H9 (cell line): ENCODE measurements around the gene OTX1. TPM values are rescaled to one million over a fixed set of nuclear protein-coding genes. Genes with fewer than 3 reads are reported as not detected.

Experiments
- DNase-seq: peaks from one replicate; pipeline ENCODE4 v3.0.0-alpha.2; 2017
- H2AFZ ChIP-seq: one replicate; pipeline ENCODE4 v1.6.1; 2013; ENCODE audit warnings: mild to moderate bottlenecking, low read length, control low read depth, moderate library complexity
- H2AK5ac ChIP-seq: 2 replicates; pipeline ENCODE4 v1.6.1; 2013; ENCODE audit warnings: low read length, control low read depth, mixed read lengths; ENCODE audit not compliant: insufficient read length
- H2BK120ac ChIP-seq: one replicate; pipeline ENCODE4 v1.6.1; 2013; ENCODE audit warnings: low read depth, mild to moderate bottlenecking, low read length, control low read depth, inconsistent platforms; ENCODE audit not compliant: poor library complexity, severe bottlenecking
- H2BK12ac ChIP-seq: 2 replicates; pipeline ENCODE4 v1.6.1; 2013; ENCODE audit warnings: low read length, control low read depth, mixed read lengths, low read depth; ENCODE audit not compliant: insufficient read length
- H2BK15ac ChIP-seq: 2 replicates; pipeline ENCODE4 v1.6.1; 2013; ENCODE audit warnings: low read depth, low read length, control low read depth
- H2BK20ac ChIP-seq: one replicate; pipeline ENCODE4 v1.6.1; 2013; ENCODE audit warnings: low read depth, mild to moderate bottlenecking, low read length, control low read depth, inconsistent platforms; ENCODE audit not compliant: poor library complexity, severe bottlenecking
- H2BK5ac ChIP-seq: 2 replicates; pipeline ENCODE4 v1.6.1; 2013; ENCODE audit warnings: low read length, control low read depth, mixed read lengths; ENCODE audit not compliant: insufficient read length
- H3K14ac ChIP-seq: 2 replicates; pipeline ENCODE4 v1.6.1; 2013; ENCODE audit warnings: low read length, control low read depth; ENCODE audit not compliant: insufficient read depth
- H3K18ac ChIP-seq: 2 replicates; pipeline ENCODE4 v1.6.1; 2013; ENCODE audit warnings: low read depth, mild to moderate bottlenecking, mixed read lengths, low read length, control low read depth; ENCODE audit not compliant: insufficient read length
- H3K23ac ChIP-seq: 2 replicates; pipeline ENCODE4 v1.6.1; 2013; ENCODE audit warnings: low read length, control low read depth, mixed read lengths, low read depth; ENCODE audit not compliant: insufficient read length
- H3K23me2 ChIP-seq: 2 replicates; pipeline ENCODE4 v1.6.1; 2013; ENCODE audit warnings: low read depth, mild to moderate bottlenecking, mixed read lengths, low read length, control low read depth; ENCODE audit not compliant: insufficient read length, poor library complexity, severe bottlenecking
- H3K27ac ChIP-seq: 2 replicates; pipeline ENCODE4 v1.5.1; 2013; ENCODE audit warnings: low read length, control low read depth, mixed read lengths, low read depth; ENCODE audit not compliant: insufficient read length
- H3K27me3 ChIP-seq: 2 replicates; pipeline ENCODE4 v1.6.1; 2013; ENCODE audit warnings: low read length, control low read depth, inconsistent platforms; ENCODE audit not compliant: insufficient read depth
- H3K4ac ChIP-seq: 2 replicates; pipeline ENCODE4 v1.6.1; 2013; ENCODE audit warnings: low read depth, mild to moderate bottlenecking, control low read depth, inconsistent platforms, low read length, moderate library complexity
- H3K4me1 ChIP-seq: 2 replicates; pipeline ENCODE4 v1.6.1; 2013; ENCODE audit warnings: low read length, control low read depth, inconsistent platforms; ENCODE audit not compliant: insufficient read depth
- H3K4me2 ChIP-seq: 2 replicates; pipeline ENCODE4 v1.6.1; 2013; ENCODE audit warnings: low read length, control low read depth, mixed read lengths; ENCODE audit not compliant: insufficient read length, insufficient read depth
- H3K56ac ChIP-seq: 2 replicates; pipeline ENCODE4 v1.6.1; 2013; ENCODE audit warnings: low read depth, mild to moderate bottlenecking, mixed read lengths, low read length, control low read depth; ENCODE audit not compliant: insufficient read length
- H3K79me1 ChIP-seq: 2 replicates; pipeline ENCODE4 v1.6.1; 2013; ENCODE audit warnings: low read depth, mild to moderate bottlenecking, moderate library complexity, low read length, control low read depth, inconsistent platforms; ENCODE audit not compliant: insufficient read depth, poor library complexity, severe bottlenecking
- H3K79me2 ChIP-seq: 2 replicates; pipeline ENCODE4 v1.6.1; 2013; ENCODE audit warnings: low read length, control low read depth, inconsistent platforms; ENCODE audit not compliant: insufficient read depth
- H3K9ac ChIP-seq: 2 replicates; pipeline ENCODE4 v1.6.1; 2013; ENCODE audit warnings: low read length, control low read depth, mixed read lengths; ENCODE audit not compliant: insufficient read length; ENCODE audit errors: extremely low read depth
- H3K9me3 ChIP-seq: one replicate; pipeline ENCODE4 v1.6.1; 2013; ENCODE audit warnings: low read depth, low read length, inconsistent platforms; ENCODE audit not compliant: control insufficient read depth
- H3T11ph ChIP-seq: one replicate; pipeline ENCODE4 v1.6.1; 2013; ENCODE audit warnings: mild to moderate bottlenecking, low read length, control low read depth, inconsistent platforms
- H4K20me1 ChIP-seq: one replicate; pipeline ENCODE4 v1.6.1; 2013; ENCODE audit not compliant: control insufficient read depth, insufficient read length, insufficient read depth
- H4K5ac ChIP-seq: 2 replicates; pipeline ENCODE4 v1.6.1; 2013; ENCODE audit warnings: low read depth, mild to moderate bottlenecking, mixed read lengths, low read length, control low read depth; ENCODE audit not compliant: insufficient read length
- H4K8ac ChIP-seq: replicated peaks from 2 replicates; pipeline ENCODE4 v1.6.1; 2013; ENCODE audit warnings: low read length, control low read depth, mixed read lengths, low read depth; ENCODE audit not compliant: insufficient read length
- H4K91ac ChIP-seq: 2 replicates; pipeline ENCODE4 v1.6.1; 2013; ENCODE audit warnings: low read depth, mild to moderate bottlenecking, moderate library complexity, mixed read lengths, low read length, control low read depth; ENCODE audit not compliant: insufficient read length
- H3K27ac Mint-ChIP-seq, 3 experiments: 2 replicates in 2 of 3; 3 replicates in 1 of 3; pipeline ENCODE4 v1.8.0; 2020 to 2021; ENCODE audit warnings: mixed read lengths in 3 of 3, mild to moderate bottlenecking in 1 of 3, moderate library complexity in 1 of 3
- H3K27me3 Mint-ChIP-seq: 2 replicates; pipeline ENCODE4 v1.8.0; 2021; ENCODE audit warnings: low read depth, mild to moderate bottlenecking, moderate library complexity, mixed read lengths
- H3K36me3 Mint-ChIP-seq, 3 experiments: 2 replicates in 2 of 3; 3 replicates in 1 of 3; pipeline ENCODE4 v1.8.0; 2020 to 2021; ENCODE audit warnings: low read depth in 3 of 3, mixed read lengths in 3 of 3; ENCODE audit not compliant: insufficient read depth in 1 of 3
- H3K4me1 Mint-ChIP-seq, 2 experiments: 2 replicates each; pipeline ENCODE4 v1.8.0; 2020; ENCODE audit warnings: mixed read lengths in 2 of 2
- H3K4me3 Mint-ChIP-seq, 2 experiments: 2 replicates in 1 of 2; 3 replicates in 1 of 2; pipeline ENCODE4 v1.8.0; 2020 to 2021; ENCODE audit warnings: mild to moderate bottlenecking in 2 of 2, mixed read lengths in 2 of 2, moderate library complexity in 1 of 2
- H3K9me3 Mint-ChIP-seq, 2 experiments: 2 replicates in 1 of 2; 3 replicates in 1 of 2; pipeline ENCODE4 v1.8.0; 2020; ENCODE audit warnings: mild to moderate bottlenecking in 2 of 2, mixed read lengths in 2 of 2, moderate library complexity in 1 of 2
- WGBS: extraction: QIAGEN DNeasy Blood & Tissue Kit; methylation state at CpG from one replicate; pipeline ENCODE4 v1.1.7; 2013; ENCODE audit warnings: missing lambda C conversion rate, low lambda C conversion rate, mixed read lengths; ENCODE audit not compliant: insufficient read length; ENCODE audit errors: extremely low coverage; 5-methylcytosine and 5-hydroxymethylcytosine counted together
- total RNA-seq: library from RNA; stranded (reverse); gene quantifications from 2 replicates; pipeline ENCODE4 v1.2.1, GENCODE V29; 2021
- TF ChIP-seq, protein P1 (sequence below): fragments of 200-600 bp; sonication (generic); conservative IDR thresholded peaks from 3 replicates; pipeline ENCODE4 v1.8.0; 2021; ENCODE audit warnings: antibody characterized with exemption, mild to moderate bottlenecking

Gene OTX1
- total RNA-seq, 1 experiment from 2014 or later, result 0.13 TPM

DNA sequence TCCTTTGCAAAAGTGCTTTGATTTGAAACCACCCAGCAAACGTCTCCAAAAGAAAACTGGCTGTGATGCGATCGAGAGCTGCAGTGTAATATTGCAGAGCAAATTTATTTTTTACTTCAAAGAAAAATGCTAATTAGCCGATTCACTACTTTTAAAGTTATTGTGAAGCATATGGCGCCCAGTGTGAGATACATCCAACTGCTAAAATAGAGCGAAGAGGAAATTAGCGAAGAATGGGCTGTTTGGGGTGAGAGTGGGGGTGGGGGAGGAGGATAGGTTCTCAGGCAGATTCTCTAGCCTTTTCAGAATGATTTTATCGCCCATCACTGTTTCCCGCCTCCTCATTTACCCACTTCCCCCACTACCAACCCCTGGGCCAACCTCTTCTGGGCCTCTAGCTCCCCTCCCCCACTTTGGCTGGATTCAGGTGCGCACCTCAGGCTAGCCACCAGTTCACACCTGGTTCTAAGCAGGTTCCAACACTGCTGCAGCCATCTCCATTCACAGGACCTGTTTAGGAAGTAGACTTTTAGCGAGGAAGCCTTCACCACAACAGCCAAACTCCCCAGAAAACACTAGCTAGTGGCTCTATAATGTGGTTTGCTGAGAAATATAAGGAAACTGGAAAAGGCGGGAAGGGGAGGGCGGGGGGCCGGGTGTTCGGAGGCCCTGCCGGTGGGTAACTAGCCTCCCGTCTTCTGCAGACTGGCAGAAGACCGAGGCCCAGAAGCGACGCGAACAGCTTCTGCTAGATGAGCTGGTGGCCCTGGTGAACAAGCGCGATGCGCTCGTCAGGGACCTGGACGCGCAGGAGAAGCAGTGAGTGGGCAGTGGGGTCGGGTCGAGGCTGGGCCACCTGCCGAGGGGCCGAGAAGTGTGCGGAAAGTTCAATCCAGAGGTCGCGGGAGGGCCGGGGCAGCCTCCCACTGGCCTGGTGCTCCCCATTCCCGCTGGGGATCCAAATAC lies 6.0 kb upstream of the OTX1 start:
- no CpG with 5 or more reads among the region's 36 CpGs for WGBS
- H3K4me1 Mint-ChIP-seq, result peaks cover 57 to 62% of the 10 kb centered on the region in 2 experiments
- Histone ChIP-seq H2AFZ (no peak overlapping the region), H2AK5ac (no peak overlapping the region), H2BK15ac (no peak overlapping the region), H3K18ac (peak overlapping the region; percentile 72), H3K9me3 (no peaks in the 10 kb centered on the region), H4K8ac (no peak overlapping the region), H2BK12ac (peak overlapping the region; percentile 10), H3K4me2 (peak overlapping the region; percentile 72), H4K5ac (no peak overlapping the region), H3K23ac (no peak overlapping the region), H3T11ph (no peak overlapping the region), H3K56ac (no peak overlapping the region), H3K14ac (peak overlapping the region; percentile 87), H3K27me3 (peaks cover 17% of the 10 kb centered on the region; the same call in 1 of the 2 replicates), H2BK120ac (no peak overlapping the region), H3K4me1 (peaks cover 3% of the 10 kb centered on the region; the same call in 1 of the 2 replicates), H3K4ac (no peak overlapping the region), H4K20me1 (no peaks in the 10 kb centered on the region), H2BK20ac (no peak overlapping the region), H3K79me1 (no peaks in the 10 kb centered on the region), H3K27ac (peak overlapping the region; percentile 32), H2BK5ac (no peak overlapping the region), H3K23me2 (peaks cover 41% of the 10 kb centered on the region), H4K91ac (no peak overlapping the region), H3K79me2 (no peaks in the 10 kb centered on the region), H3K9ac (no peak overlapping the region)
- TF ChIP-seq, protein P1, sequence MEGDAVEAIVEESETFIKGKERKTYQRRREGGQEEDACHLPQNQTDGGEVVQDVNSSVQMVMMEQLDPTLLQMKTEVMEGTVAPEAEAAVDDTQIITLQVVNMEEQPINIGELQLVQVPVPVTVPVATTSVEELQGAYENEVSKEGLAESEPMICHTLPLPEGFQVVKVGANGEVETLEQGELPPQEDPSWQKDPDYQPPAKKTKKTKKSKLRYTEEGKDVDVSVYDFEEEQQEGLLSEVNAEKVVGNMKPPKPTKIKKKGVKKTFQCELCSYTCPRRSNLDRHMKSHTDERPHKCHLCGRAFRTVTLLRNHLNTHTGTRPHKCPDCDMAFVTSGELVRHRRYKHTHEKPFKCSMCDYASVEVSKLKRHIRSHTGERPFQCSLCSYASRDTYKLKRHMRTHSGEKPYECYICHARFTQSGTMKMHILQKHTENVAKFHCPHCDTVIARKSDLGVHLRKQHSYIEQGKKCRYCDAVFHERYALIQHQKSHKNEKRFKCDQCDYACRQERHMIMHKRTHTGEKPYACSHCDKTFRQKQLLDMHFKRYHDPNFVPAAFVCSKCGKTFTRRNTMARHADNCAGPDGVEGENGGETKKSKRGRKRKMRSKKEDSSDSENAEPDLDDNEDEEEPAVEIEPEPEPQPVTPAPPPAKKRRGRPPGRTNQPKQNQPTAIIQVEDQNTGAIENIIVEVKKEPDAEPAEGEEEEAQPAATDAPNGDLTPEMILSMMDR, result no peak
- peak overlapping the region in 2 of 3 experiments; percentile 83 to 94; a peak in 4 of 7 replicates for H3K27ac Mint-ChIP-seq
- H3K9me3 Mint-ChIP-seq, result peaks cover 0 to 2% of the 10 kb centered on the region in 2 experiments; a peak in 2 of 5 replicates
- H3K4me3 Mint-ChIP-seq, result peak overlapping the region; percentile 54 to 81
- peak; percentile 90 for DNase-seq
- H3K27me3 Mint-ChIP-seq, result peaks cover 57% of the 10 kb centered on the region
- H3K36me3 Mint-ChIP-seq, result no peaks in the 10 kb centered on the region; a peak in 1 of 7 replicates
